GM12801 (cell line): Measurements from ENCODE around the gene FMN2.

ENCODE experiments used
- TF ChIP-seq, protein P1 (sequence below): IDR thresholded peaks from one replicate; pipeline ENCODE4 v1.5.1; 2011; ENCODE audit warnings: control low read depth; ENCODE audit not compliant: insufficient read length; ENCODE audit errors: extremely low read depth

FMN2 gene

DNA sequence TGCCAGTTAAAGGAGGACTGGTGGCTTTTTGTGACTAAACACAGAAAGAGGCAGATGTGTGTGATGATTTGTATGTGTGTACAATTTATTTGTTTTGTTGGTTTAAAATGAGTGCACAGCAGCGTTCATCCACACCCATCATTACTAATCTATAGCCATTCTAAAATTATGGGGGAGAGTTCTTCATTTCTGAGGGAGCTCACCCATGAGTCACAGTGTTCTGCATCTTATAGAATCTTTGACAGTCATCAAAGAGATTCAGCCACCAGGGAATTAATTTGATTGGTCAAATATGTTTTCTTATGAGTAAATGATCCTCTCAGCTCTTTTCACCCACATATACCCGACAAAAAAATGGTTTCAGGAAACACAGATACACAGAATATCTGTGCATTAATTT, 372.4 kb downstream of the FMN2 start:
- TF ChIP-seq, protein P1, sequence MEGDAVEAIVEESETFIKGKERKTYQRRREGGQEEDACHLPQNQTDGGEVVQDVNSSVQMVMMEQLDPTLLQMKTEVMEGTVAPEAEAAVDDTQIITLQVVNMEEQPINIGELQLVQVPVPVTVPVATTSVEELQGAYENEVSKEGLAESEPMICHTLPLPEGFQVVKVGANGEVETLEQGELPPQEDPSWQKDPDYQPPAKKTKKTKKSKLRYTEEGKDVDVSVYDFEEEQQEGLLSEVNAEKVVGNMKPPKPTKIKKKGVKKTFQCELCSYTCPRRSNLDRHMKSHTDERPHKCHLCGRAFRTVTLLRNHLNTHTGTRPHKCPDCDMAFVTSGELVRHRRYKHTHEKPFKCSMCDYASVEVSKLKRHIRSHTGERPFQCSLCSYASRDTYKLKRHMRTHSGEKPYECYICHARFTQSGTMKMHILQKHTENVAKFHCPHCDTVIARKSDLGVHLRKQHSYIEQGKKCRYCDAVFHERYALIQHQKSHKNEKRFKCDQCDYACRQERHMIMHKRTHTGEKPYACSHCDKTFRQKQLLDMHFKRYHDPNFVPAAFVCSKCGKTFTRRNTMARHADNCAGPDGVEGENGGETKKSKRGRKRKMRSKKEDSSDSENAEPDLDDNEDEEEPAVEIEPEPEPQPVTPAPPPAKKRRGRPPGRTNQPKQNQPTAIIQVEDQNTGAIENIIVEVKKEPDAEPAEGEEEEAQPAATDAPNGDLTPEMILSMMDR = no peak

DNA sequence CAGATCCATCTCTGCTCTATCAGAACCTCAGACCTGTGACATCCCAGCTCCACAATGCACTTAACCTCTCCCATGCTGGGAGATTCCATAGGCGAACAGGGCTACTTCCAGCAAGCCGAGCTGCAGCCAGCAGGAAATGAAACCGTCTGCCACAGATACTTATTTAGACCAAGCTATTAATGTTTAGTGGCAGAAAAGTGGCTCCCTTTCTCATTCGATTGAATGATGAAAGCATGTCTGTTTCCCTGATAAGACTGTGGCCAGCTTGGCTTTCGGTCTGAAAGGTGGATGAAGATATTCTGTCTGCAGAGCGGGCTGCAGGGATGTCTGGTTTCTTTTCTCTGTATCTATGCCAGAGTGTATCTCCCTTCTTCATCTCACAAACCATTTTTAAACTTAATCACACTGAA, 373.9 kb downstream of the FMN2 start:
- TF ChIP-seq, protein P1 = no peak

GRCh38 chr1:240466509-240466908, 374.8 kb downstream of the FMN2 start:
- TF ChIP-seq, protein P1 = no peak

DNA sequence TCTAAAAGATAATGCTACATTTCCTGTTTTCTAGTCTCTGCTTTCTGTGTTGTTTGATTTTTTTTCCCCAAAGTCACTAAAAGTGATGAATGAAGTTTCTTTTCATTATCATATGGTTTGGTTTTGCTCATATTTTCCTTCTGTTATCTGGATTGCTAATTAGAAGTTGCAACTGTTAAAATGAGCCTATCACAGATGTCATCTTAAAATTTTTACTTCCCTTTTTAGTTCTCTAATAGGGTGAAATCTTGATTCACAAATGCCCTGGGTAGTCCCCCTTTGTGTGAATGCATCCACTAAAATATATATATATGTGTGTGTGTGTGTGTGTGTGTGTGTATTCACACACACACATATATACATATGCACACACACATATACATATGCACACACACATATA, 376.2 kb downstream of the FMN2 start:
- TF ChIP-seq, protein P1 = no peak

GRCh38 chr1:240468656-240469055, 377.0 kb downstream of the FMN2 start:
- TF ChIP-seq, protein P1 = no peak

DNA sequence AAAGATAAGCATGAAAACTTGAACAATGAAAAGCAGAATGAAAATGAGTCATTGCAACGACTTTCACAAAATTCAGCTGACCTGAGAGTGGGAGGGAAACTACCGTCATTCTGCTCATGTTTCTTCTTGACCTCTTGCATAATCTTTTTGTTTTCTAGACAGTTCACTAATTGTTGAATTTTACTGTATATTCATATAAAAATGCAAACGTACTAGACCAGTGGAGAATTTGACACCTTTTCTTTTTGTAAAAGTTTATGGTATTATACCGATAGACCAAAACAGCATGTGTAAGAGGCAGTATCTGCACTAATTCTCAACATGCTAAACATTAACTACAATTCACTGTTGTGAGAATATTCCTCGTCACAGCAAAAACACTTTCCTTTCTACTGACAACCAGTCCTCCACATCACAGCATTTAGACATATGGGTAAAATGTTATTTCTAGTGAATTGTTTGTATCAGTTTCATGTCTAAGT, 382.5 kb downstream of the FMN2 start:
- TF ChIP-seq, protein P1 = no peak

DNA sequence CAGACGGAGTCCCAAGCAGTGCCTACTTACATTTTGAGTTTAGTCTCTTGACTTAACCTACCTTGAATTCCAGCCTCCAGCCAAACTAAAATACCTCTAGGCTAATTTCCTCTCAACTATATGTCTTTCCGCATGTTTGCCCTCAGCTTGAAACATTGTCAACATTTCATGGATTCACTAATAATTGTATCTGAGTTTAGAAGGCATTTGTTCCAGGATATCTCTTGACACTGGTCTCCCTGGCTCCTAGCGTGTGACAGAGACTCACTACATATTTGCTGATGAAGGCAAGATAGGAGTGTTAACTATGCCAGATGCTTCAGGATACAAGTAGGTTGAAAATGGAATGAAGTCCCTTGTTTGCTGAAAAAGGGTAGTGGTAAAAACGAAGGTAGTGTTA, 384.1 kb downstream of the FMN2 start:
- TF ChIP-seq, protein P1 = no peak

DNA sequence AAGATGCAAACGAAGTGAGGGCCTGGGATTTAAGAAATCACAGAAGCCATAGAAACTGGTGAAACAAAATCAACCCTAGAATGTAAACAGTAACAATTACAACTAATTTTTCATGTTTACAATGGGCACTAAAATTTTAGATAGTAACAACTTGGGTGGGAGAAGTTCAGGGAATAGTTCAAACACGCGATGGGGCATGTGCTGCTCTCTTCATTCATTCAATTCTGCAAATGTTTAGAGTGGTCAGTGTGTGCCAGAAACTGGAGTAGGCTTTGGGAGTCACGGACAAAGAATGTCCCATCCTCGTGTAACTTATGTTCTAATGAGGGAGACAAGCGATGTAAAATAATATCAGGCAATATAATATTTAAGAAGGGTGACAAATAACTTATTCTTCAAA, 386.9 kb downstream of the FMN2 start:
- TF ChIP-seq, protein P1 = no peak
